Esophagus (tissue), 2 donors: Measurements from ENCODE around the gene PTGS1. TPM values are rescaled to one million over a fixed set of nuclear protein-coding genes. Genes with fewer than 3 reads are reported as not detected.
A peak's percentile ranks its signal among the peaks of the same experiment; 100 is the strongest.
"Not testable (repeated sequence)": the region's sequence is repeated elsewhere in the genome, so short reads cannot be mapped to it uniquely, and the experiment has no call there.

Experiments
- H3K27ac ChIP-seq, 2 donors: one replicate each; pipeline ENCODE4 v1.5.1; 2013; ENCODE audit warnings: low read depth in 2 of 2, mild to moderate bottlenecking in 2 of 2, inconsistent platforms in 1 of 2, low read length in 1 of 2, moderate library complexity in 1 of 2
- H3K27me3 ChIP-seq, 2 donors: one replicate each; pipeline ENCODE4 v1.6.1; 2013; ENCODE audit warnings: low read length in 2 of 2, control low read depth in 1 of 2, mild to moderate bottlenecking in 1 of 2; ENCODE audit not compliant: insufficient read depth in 2 of 2, control insufficient read depth in 1 of 2
- H3K36me3 ChIP-seq, 2 donors: one replicate each; pipeline ENCODE4 v1.6.1; 2013; ENCODE audit warnings: low read length in 1 of 2; ENCODE audit not compliant: control insufficient read depth in 2 of 2, insufficient read depth in 2 of 2
- H3K4me1 ChIP-seq, 2 donors: one replicate each; pipeline ENCODE4 v1.6.1; 2013; ENCODE audit warnings: low read length in 1 of 2; ENCODE audit not compliant: control insufficient read depth in 2 of 2, insufficient read depth in 2 of 2
- H3K4me3 ChIP-seq, 2 donors: one replicate each; pipeline ENCODE4 v1.5.1; 2013; ENCODE audit warnings: low read length in 2 of 2, mild to moderate bottlenecking in 2 of 2, low read depth in 1 of 2, moderate library complexity in 1 of 2
- H3K9me3 ChIP-seq, 2 donors: one replicate each; pipeline ENCODE4 v1.6.1; 2013; ENCODE audit warnings: mild to moderate bottlenecking in 2 of 2, low read depth in 1 of 2, low read length in 1 of 2, moderate library complexity in 1 of 2; ENCODE audit not compliant: control insufficient read depth in 2 of 2, insufficient read depth in 1 of 2
- WGBS, 2 donors: extraction: QIAGEN DNeasy Blood & Tissue Kit; methylation state at CpG; one replicate each; pipeline ENCODE4 v1.1.7; 2013; 5-methylcytosine and 5-hydroxymethylcytosine counted together
- polyA plus RNA-seq, 2 donors: library from polyadenylated mRNA; stranded (reverse); fragments of 200-250 nt; gene quantifications; one replicate each; pipeline ENCODE4 v1.2.3, GENCODE V29; 2013
- donor health status: healthy with polysubstance abuse.
- donor health status: Bipolar disorder and iron deficiency.

The PTGS1 gene
- polyA plus RNA-seq, 2 donors: 6.8 to 20.3 TPM

DNA sequence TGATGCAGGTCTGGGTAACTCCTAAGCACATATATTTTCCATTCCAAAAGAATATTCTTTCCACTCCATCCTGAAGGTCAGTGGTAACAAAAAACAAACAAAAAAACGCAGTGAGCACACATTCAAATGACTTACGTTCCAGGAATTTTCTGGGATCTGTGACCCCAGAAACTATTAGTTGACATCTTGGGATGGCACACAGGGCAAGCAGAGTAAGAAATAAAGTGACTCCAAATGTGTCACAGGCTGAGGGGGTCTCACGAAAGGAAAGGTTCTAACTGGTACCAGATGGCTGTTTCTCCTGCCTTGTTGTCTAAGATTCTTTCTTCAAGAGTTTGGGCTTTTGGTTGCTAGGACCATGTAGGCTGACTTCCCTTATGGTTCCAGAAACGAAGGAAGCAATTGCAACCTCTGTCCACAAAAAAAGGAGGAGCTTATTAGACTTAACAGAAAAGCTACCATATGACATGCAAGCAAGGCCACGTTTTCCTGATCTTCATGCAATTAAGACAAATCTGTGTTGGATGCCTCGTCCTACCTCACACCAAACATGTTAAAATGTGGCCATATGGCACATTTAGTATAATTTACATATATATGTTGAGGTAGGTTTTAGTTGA, 32.7 kb downstream of the PTGS1 start:
- Histone ChIP-seq H3K4me1 (peaks cover 0 to 5% of the 10 kb centered on the region in 2 donors), H3K27me3 (no peaks in the 10 kb centered on the region), H3K9me3 (no peaks in the 10 kb centered on the region), H3K27ac (no peak overlapping the region), H3K4me3 (no peak overlapping the region), H3K36me3 (no peaks in the 10 kb centered on the region)
- WGBS, 2 donors: 71 to 81% methylated on average over 6 of the region's 6 CpGs

DNA sequence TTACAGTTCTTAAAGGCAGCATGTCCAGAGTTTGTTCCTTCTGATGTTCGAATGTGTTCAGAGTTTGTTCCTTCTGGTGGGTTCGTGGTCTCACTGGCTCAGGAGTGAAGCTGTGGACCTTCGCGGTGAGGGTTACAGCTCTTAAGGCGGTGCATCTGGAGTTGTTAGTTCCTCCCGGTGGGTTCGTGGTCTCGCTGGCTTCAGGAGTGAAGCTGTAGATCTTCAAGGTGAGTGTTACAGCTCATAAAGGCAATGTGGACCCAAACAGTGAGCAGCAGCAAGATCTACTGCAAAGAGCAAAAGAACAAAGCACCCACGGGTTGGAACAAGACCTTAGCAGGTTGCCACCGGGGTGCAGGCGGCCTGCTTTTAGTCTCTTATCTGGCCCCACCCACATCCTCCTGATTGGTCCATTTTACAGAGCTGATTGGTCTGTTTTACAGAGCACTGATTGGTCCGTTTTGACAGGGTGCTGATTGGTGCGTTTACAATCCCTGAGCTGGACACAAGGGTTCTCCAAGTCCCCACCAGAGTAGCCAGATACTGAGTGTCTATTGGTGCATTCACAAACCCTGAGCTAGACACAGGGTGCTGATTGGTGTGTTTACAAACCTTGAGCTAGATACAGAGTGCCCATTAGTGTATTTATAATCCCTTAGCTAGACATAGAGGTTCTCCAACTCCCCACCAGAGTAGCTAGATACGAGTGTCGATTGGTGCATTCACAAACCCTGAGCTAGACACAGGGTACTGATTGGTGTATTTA, 34.7 kb downstream of the PTGS1 start:
- H3K27me3 ChIP-seq, H3K4me3 ChIP-seq, H3K36me3 ChIP-seq, H3K27ac ChIP-seq, H3K9me3 ChIP-seq, H3K4me1 ChIP-seq: not testable (repeated sequence)
- 86 to 88% methylated on average over 15 of the region's 15 CpGs for WGBS, 2 donors

DNA sequence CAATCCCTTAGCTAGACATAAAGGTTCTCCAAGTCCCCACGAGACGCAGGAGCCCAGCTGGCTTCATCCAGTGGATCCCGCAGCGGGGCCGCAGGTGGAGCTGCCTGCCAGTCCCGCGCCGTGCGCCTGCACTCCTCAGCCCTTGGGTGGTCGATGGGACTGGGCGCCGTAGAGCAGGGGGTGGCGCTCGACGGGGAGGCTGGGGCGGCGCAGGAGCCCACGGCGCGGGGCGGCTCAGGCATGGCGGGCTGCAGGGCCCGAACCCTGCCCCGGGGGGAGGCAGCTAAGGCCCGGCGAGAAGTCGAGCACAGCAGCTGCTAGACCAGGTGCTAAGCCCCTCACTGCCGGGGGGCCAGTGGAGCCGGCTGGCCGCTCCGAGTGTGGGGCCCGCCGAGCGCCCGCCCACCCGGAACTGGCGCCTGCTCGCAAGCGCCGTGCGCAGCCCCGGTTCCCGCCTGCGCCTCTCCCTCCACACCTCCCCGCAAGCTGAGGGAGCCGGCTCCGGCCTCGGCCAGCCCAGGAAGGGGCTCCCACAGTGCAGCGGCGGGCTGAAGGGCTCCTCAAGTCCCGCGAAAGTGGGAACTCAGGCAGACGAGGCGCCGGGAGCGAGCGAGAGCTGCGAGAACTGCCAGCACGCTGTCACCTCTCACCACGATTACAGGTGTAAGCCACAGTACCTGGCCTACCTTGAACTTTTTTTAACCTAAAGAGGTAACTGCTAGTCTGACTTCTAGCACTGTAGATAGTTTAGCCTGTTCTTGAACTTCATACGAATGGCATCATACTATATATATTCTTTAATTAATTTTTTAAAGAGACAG, 35.5 kb downstream of the PTGS1 start:
- Histone ChIP-seq H3K4me1 (peaks cover 0 to 2% of the 10 kb centered on the region in 2 donors), H3K27me3 (no peaks in the 10 kb centered on the region), H3K9me3 (no peaks in the 10 kb centered on the region), H3K27ac (no peak overlapping the region), H3K36me3 (no peaks in the 10 kb centered on the region), H3K4me3 (peak overlapping the region in 1 of 2 donors; percentile 37)
- 49 to 78% methylated on average over 49 to 61 of the region's 61 CpGs for WGBS, 2 donors

DNA sequence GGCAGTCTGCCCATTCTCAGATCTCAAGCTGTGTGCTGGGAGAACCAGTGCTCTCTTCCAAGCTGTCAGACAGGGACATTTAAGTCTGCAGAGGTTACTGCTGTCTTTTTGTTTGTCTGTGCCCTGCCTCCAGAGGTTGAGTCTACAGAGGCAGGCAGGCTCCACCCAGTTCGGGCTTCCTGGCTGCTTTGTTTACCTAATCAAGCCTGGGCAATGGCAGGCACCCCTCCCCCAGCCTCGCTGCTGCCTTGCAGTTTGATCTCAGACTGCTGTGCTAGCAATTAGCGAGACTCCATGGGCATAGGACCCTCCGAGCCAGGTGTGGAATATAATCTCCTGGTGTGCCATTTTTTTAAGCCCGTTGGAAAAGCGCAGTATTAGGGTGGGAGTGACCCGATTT, 43.3 kb downstream of the PTGS1 start:
- H3K9me3 ChIP-seq, H3K36me3 ChIP-seq, H3K27me3 ChIP-seq, H3K4me1 ChIP-seq, H3K4me3 ChIP-seq, H3K27ac ChIP-seq: not testable (repeated sequence)
- 67 to 78% methylated on average over 7 of the region's 7 CpGs for WGBS, 2 donors

DNA sequence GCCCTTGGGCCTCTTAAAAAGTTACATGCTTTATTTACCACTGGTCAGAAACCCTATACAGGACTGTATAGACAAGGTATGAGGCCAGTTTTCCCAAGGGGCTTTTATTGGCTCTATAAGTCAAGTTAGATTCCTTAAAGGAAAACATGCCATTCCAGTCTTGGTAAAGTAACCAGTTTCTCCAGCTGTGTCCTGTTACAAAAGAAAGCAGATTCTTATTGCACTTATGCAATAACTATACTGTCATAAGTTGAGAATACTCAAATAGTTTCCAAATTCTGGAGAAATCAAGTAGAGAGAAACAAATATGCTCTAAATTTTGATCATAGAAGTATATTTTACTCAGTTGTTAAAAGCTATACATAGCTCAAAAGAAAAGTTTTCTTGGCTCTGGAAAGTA, 47.2 kb downstream of the PTGS1 start:
- no peaks in the 10 kb centered on the region for H3K36me3 ChIP-seq
- H3K4me3 ChIP-seq: no peak overlapping the region
- H3K4me1 ChIP-seq: no peaks in the 10 kb centered on the region
- no peaks in the 10 kb centered on the region for H3K9me3 ChIP-seq
- no peaks in the 10 kb centered on the region for H3K27me3 ChIP-seq
- H3K27ac ChIP-seq: no peak overlapping the region

DNA sequence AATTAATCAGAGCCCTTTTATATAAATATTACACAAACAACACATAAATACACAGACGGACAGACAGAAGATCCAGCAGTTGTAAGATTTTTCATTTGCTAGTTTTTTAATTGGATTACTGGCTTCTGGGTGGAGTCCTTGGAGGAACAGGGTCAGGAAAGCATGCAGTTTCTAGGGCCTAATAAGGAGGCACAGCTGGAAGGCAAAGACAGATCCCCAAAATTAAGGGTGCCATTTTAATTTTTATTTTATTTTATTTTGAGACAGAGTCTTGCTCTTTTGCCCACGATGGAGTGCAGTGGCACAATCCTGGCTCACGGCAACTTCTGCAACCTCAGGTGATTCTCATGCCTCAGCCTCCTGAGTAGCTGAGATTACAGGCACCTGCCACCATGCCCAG, 49.5 kb downstream of the PTGS1 start:
- H3K27me3 ChIP-seq: no peaks in the 10 kb centered on the region
- no peak overlapping the region for H3K27ac ChIP-seq
- WGBS, 2 donors: 77% methylated on average over 3 of the region's 3 CpGs

DNA sequence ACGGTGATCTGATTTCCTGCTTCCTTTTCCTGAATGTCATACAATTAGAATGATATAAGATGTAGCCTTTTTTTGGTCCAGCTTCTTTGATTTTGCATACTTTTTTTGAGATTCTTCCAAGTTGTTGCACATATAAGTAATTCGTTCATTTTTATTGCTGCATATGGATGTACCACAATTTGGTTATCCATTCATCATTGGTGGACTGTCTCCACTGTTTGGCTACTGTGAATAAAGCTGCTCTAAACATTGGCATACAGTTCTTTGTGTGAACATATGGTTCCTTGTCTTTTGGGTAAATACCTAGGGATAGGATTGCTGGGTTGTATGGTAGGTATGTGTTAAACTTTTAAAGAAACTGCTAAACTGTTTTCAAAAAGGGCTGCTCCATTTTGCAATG, 54.3 kb downstream of the PTGS1 start:
- Histone ChIP-seq H3K36me3 (no peaks in the 10 kb centered on the region), H3K27me3 (no peaks in the 10 kb centered on the region), H3K9me3 (no peaks in the 10 kb centered on the region), H3K27ac (no peak overlapping the region), H3K4me3 (no peak overlapping the region), H3K4me1 (no peaks in the 10 kb centered on the region)
- 53 to 55% methylated on average over 2 of the region's 2 CpGs for WGBS, 2 donors

More for the DNA sequence above, 49.5 kb downstream of the PTGS1 start:
- no peak overlapping the region for H3K4me3 ChIP-seq
- no peaks in the 10 kb centered on the region for H3K36me3 ChIP-seq
- H3K9me3 ChIP-seq: no peaks in the 10 kb centered on the region
- no peaks in the 10 kb centered on the region for H3K4me1 ChIP-seq

DNA sequence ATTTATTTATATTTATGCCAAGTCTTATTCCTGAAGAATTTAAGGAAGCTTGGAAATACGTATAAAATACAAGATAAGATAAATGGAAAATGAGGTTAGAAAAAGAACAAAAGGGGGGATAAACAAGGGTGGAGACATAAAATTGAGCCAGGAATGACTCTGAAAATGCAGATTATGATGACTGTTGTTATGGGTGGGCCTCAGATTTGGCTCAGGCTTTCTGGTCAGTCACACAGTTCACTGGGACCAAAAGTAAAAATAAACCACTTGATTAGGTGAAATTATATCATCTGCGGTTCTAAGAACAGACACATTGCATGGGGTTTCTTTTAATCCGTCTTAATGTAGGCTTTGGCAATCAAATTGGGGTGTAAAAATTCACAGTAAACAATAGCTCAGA, 55.9 kb downstream of the PTGS1 start:
- Histone ChIP-seq H3K36me3 (no peaks in the 10 kb centered on the region), H3K9me3 (no peaks in the 10 kb centered on the region), H3K27ac (no peak overlapping the region), H3K4me1 (no peaks in the 10 kb centered on the region), H3K4me3 (no peak overlapping the region), H3K27me3 (no peaks in the 10 kb centered on the region)
- WGBS, 2 donors: 68 to 73% methylated on average over 3 of the region's 3 CpGs

DNA sequence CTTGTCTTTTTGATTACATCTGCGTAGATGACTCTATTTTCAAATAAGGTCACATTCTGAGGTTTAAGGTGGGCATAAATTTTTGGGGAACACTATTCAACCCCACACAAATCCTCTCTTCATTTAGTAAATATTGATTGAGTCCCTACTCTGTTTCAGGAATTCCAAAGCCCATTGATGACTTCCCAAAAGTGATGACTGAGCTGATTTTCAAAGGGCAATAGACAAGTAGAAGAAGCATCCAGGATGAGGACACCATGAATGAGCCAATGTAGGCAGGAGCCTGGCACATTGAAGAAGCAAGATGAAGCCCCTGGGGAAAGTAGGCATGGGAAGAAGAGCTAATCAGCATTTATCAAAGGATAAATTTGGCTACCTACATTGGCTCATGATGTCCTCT, 71.7 kb downstream of the PTGS1 start:
- 88 to 93% methylated on average over 1 of the region's 1 CpG for WGBS, 2 donors
- Histone ChIP-seq H3K27ac (no peak overlapping the region), H3K4me3 (no peak overlapping the region), H3K9me3 (peaks cover 0 to 2% of the 10 kb centered on the region in 2 donors), H3K4me1 (no peaks in the 10 kb centered on the region), H3K36me3 (peaks cover 0 to 3% of the 10 kb centered on the region in 2 donors), H3K27me3 (no peaks in the 10 kb centered on the region)
